Right ventricle myocardium superior (tissue), 1 donor: ENCODE results near the gene KCND3. TPM values are rescaled to one million over a fixed set of nuclear protein-coding genes. Genes with fewer than 3 reads are reported as not detected.
A peak's percentile ranks its signal among the peaks of the same experiment; 100 is the strongest.

Experiments
- ATAC-seq: fragments of 200-7000 bp; cut with Tn5 transposase; one replicate; pipeline ENCODE4 v1.9.1; 2020; ENCODE audit warnings: mild to moderate bottlenecking; ENCODE audit not compliant: poor library complexity
- DNase-seq: peaks from one replicate; pipeline ENCODE4 v3.0.0-alpha.2; 2020
- intact Hi-C: fragments of 100-400 bp; cut with DNase I; formaldehyde crosslinking; loops from one replicate; pipeline ENCODE4 v1.11.2; 2022
- total RNA-seq: library from RNA; stranded (reverse); fragmentation: NEBNext Ultra II Directional; extraction: Animal tissue kit (Norgen Biotek cat#: 25700); gene quantifications from one replicate; pipeline ENCODE4 v1.2.1, GENCODE V29; 2021
- donor health status: DM: no; HTN: yes; CAD: no; lungs with severe emphysema.

The KCND3 gene
- total RNA-seq, 1 donor from 2014 or later, result 19.7 TPM

- ATAC-seq (no peak), DNase-seq (no peak)
- intact Hi-C loops, result no loop called here
Measured at GRCh38 chr1:111778541-111779051, 210.9 kb downstream of the KCND3 start.

DNA sequence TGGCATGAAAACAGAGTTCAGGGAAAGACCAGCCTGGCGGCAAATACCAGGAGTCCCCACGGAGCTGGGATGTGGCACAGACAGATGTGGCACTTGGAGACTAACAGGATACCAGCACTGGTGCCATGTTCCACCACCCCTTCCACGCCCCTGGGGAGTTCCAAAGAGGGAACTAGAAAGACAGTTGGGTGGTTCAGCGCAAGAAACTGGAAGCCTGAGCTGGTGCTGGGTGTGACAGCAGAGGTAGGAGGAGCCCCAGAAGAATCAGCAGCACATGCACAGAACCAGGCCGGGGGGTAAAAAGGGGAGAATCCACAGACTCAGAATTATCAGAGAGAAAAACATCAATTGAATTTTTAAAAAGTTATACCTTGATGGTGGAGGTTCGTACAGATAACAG, 211.4 kb downstream of the KCND3 start:
- no peak for ATAC-seq
- intact Hi-C loops, result no loop called here

DNA sequence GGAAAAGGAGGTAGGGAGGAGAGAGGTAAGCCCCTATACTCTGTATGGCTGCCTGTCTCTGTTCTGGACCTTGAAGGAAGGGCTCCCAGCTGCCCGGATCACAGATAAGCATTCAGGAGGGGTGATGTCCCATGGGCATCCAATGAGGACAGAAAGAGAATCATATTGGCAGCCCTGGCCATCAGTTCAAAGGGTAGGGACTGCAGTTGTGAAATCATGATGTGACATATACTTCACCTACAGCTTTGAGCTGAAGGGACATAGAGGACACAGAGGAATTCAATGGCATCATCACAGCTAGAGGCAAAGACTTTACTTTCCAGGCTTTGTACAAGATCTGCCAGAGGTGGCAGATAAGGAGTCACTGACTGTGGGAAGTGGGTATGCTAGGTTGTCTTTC, 212.2 kb downstream of the KCND3 start:
- intact Hi-C loops, result no loop called here
- no peak for ATAC-seq
- no peak for DNase-seq

More for the DNA sequence above, 211.4 kb downstream of the KCND3 start:
- no peak for DNase-seq

DNA sequence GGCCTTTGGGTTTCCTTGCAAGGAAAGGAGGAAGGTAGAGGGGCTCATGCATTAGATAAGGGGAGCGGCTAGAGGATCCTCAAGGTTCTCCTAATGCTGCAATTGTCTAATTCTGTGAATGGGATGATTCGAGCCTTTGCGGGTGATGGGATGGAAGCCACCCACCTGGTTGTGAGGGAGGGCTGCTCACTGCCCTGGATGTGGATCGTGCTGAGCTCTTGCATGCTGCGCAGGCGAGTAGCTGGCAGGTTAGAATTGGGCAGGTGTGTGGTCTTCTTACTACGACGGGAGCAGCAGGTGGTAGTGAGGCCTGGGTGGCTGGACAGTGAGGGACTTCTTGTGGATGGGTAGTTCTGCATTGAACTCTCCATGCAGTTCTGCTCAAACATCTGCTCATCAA, 212.6 kb downstream of the KCND3 start:
- DNase-seq (no peak), ATAC-seq (no peak)
- intact Hi-C loops, result no loop called here

GRCh38 chr1:111776391-111776790, 213.1 kb downstream of the KCND3 start:
- intact Hi-C loops, result no loop called here
- no peak for DNase-seq

GRCh38 chr1:111775966-111776365, 213.5 kb downstream of the KCND3 start:
- intact Hi-C loops, result no loop called here
- ATAC-seq (no peak), DNase-seq (no peak)

More at GRCh38 chr1:111776391-111776790, 213.1 kb downstream of the KCND3 start:
- ATAC-seq, result no peak

GRCh38 chr1:111770916-111771315, 218.6 kb downstream of the KCND3 start:
- ATAC-seq, result no peak
- no peak for DNase-seq
- intact Hi-C loops, result no loop called here

GRCh38 chr1:111769517-111770146, 219.8 kb downstream of the KCND3 start:
- ATAC-seq (peak; percentile 72), DNase-seq (no peak)
- intact Hi-C loops, result no loop called here

GRCh38 chr1:111768625-111769024, 220.8 kb downstream of the KCND3 start:
- intact Hi-C loops, result no loop called here
- ATAC-seq (no peak), DNase-seq (no peak)

- no peak for ATAC-seq
- DNase-seq, result no peak
- intact Hi-C loops, result no loop called here
Measured at GRCh38 chr1:111768023-111768422, 221.4 kb downstream of the KCND3 start.

DNA sequence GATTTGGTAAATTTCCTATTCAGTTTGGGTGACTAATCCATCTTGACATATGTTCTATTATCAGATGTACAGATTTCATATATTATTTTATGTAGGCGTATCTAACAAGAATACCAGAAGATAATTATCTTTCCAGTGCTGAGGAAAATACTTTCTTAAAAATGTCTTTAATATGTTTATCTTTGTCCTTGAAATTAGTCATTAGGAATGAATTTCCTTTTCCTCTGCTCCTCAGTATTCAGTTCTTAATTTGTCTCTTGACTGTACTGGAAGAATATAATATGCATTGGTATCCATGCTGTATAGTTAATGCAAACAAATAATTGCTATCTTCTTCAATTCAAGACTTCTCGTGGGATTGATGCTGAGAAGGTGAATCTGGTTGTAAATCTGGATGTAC, 227.1 kb downstream of the KCND3 start:
- DNase-seq (no peak), ATAC-seq (no peak)
- intact Hi-C loops, result no loop called here

GRCh38 chr1:111761717-111762116, 227.8 kb downstream of the KCND3 start:
- ATAC-seq, result no peak
- intact Hi-C loops, result no loop called here

GRCh38 chr1:111758373-111758772, 231.1 kb downstream of the KCND3 start:
- DNase-seq (no peak), ATAC-seq (no peak)
- intact Hi-C loops, result loop anchor here (5.0 kb wide), 1 partner anchor 276 kb away; no protein-coding TSS in a partner anchor

More at GRCh38 chr1:111761717-111762116, 227.8 kb downstream of the KCND3 start:
- no peak for DNase-seq

DNA sequence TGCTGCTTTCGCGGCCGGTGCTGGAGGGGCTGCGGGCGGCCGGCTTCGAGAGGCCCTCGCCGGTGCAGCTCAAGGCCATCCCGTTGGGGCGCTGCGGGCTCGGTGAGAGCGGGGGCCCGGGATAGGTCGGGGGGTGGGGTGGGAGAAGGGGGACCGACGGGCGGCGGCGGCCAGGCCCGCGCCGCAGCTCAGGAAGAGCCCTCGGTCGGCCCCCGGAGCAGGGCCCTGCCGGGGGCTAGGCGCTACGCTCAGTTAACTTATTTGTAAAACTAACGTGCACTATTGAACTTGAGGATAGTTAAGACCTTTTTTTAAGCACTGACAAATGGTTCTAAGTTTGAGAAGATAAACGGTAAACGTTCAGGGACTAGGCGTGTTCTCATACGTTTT, 233.3 kb downstream of the KCND3 start:
- DNase-seq (no peak), ATAC-seq (peak; percentile 43)
- intact Hi-C loops, result loop anchor here (5.0 kb wide), 1 partner anchor 274 kb away; no protein-coding TSS in a partner anchor

- DNase-seq (peak; percentile 95), ATAC-seq (peak; percentile 99)
- intact Hi-C loops, result loop anchor here (5.0 kb wide), 1 partner anchor 273 kb away; no protein-coding TSS in a partner anchor
Measured at GRCh38 chr1:111755331-111756123, 233.9 kb downstream of the KCND3 start, which contains the start of gene DDX20. TSS of gene DDX20 (plus strand) at chr1:111755901. CDS start at chr1:111755925, 24 bp downstream.

DNA sequence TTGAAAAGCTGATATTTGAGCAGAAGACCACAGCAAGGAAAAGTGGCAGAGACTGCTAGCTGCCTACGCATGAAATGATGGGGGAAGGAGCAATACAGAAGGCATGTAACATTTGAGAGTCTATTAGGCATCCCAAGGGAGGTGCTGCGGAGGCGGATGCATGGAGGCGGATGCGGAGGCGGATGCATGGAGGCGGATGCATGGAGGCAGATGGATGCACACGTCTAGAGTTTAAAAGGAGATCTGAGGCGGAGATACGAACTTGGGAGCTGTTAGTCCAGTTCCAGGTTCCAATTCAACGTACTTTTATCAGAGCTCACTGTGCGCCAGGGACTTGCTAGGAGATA, 234.5 kb downstream of the KCND3 start:
- ATAC-seq, result peak; percentile 24
- peak; percentile 63 for DNase-seq
- intact Hi-C loops, result loop anchor here (5.0 kb wide), 1 partner anchor 273 kb away; no protein-coding TSS in a partner anchor

- DNase-seq, result no peak
- no peak for ATAC-seq
- intact Hi-C loops, result no loop called here
Measured at GRCh38 chr1:111751906-111752575, 237.4 kb downstream of the KCND3 start.

GRCh38 chr1:111750856-111751255, 238.6 kb downstream of the KCND3 start:
- DNase-seq (no peak), ATAC-seq (no peak)
- intact Hi-C loops, result no loop called here

- ATAC-seq (no peak), DNase-seq (no peak)
- intact Hi-C loops, result no loop called here
Measured at GRCh38 chr1:111749628-111750027, 239.8 kb downstream of the KCND3 start.
